Activated T-helper 1 cell treated with Interleukin-2 at 50 U/mL for 16 hours (primary cell): ENCODE results near the gene HYI.
"Not testable (repeated sequence)": the region's sequence is repeated elsewhere in the genome, so short reads cannot be mapped to it uniquely, and the experiment has no call there.

Experiments used
- DNase-seq: peaks from one replicate; pipeline ENCODE4 v3.0.0-alpha.2; 2020; ENCODE audit warnings: low read depth

Gene HYI

GRCh38 chr1:43427524-43427923, 26.2 kb downstream of the HYI start:
- DNase-seq, result no peak

- no peak for DNase-seq
These were observed 27.5 kb downstream of the HYI start for GRCh38 chr1:43426221-43426620.

- no peak for DNase-seq
These were observed 28.7 kb downstream of the HYI start for GRCh38 chr1:43425045-43425444.

- DNase-seq, result no peak
These were observed 29.8 kb downstream of the HYI start for GRCh38 chr1:43423672-43424550.

- DNase-seq, result no peak
These were observed 30.6 kb downstream of the HYI start for GRCh38 chr1:43422995-43423671.

- DNase-seq, result no peak
These were observed 31.6 kb downstream of the HYI start for GRCh38 chr1:43421976-43422750.

- no peak for DNase-seq
These were observed 32.3 kb downstream of the HYI start for GRCh38 chr1:43421396-43421795.

GRCh38 chr1:43420874-43421273, 32.9 kb downstream of the HYI start:
- DNase-seq, result no peak

- no peak for DNase-seq
These were observed 33.9 kb downstream of the HYI start for GRCh38 chr1:43419627-43420425.

- DNase-seq, result no peak
These were observed 34.9 kb downstream of the HYI start for GRCh38 chr1:43418858-43419257.

- no peak for DNase-seq
These were observed 37.8 kb downstream of the HYI start for GRCh38 chr1:43415901-43416300.

- peak; percentile 20 for DNase-seq
These were observed 39.0 kb downstream of the HYI start for GRCh38 chr1:43414634-43415223.

- DNase-seq, result not testable (repeated sequence)
These were observed 40.3 kb downstream of the HYI start for GRCh38 chr1:43413426-43413825.

GRCh38 chr1:43410571-43410970, 43.2 kb downstream of the HYI start:
- no peak for DNase-seq

- DNase-seq, result no peak
These were observed 47.9 kb downstream of the HYI start for GRCh38 chr1:43405876-43406234.

- DNase-seq, result no peak
These were observed 48.4 kb downstream of the HYI start for GRCh38 chr1:43405219-43405875.

- no peak for DNase-seq
These were observed 49.4 kb downstream of the HYI start for GRCh38 chr1:43404353-43404752.

- DNase-seq, result no peak
These were observed 51.5 kb downstream of the HYI start for GRCh38 chr1:43402089-43402865.
